ENCODE data around the gene RIPOR3.

The RIPOR3 gene

DNA sequence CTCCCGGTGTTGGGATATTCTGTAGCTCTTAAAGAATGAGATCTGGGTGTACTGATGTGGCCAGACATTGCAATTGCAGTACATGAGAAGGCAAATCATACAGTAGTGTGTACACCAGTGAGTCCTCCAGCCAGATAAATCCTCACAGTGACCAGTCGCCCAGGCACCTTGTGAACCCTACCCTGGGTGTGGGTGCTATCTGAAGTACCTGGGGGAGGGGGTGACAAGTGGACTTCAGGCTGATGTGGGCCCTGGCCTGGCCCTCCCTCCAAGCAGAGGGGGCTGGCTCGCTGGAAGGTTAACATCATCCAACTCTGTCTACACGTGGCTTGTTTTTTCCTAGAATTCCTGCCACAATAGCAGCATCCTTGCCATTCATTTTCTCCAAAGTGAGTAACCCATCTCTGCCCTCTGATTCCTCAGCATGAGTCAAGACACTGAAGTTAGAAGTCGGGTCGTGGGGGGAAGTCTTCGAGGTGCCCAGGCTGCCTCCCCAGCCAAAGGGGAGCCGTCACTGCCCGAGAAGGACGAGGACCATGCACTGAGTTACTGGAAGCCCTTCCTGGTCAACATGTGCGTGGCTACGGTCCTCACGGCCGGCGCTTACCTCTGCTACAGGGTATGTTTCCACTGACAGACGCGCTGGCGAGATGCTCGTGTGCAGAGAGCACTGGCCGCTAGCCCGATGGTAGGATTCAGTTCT, 110.3 kb downstream of the RIPOR3 start:
- H3K27me3 Mint-ChIP-seq (ENCODE audit: low read depth), result no peaks in the 10 kb centered on the region
- peaks cover 73% of the 10 kb centered on the region for H3K36me3 Mint-ChIP-seq (ENCODE audit: low read depth)
- TF ChIP-seq, protein P1, sequence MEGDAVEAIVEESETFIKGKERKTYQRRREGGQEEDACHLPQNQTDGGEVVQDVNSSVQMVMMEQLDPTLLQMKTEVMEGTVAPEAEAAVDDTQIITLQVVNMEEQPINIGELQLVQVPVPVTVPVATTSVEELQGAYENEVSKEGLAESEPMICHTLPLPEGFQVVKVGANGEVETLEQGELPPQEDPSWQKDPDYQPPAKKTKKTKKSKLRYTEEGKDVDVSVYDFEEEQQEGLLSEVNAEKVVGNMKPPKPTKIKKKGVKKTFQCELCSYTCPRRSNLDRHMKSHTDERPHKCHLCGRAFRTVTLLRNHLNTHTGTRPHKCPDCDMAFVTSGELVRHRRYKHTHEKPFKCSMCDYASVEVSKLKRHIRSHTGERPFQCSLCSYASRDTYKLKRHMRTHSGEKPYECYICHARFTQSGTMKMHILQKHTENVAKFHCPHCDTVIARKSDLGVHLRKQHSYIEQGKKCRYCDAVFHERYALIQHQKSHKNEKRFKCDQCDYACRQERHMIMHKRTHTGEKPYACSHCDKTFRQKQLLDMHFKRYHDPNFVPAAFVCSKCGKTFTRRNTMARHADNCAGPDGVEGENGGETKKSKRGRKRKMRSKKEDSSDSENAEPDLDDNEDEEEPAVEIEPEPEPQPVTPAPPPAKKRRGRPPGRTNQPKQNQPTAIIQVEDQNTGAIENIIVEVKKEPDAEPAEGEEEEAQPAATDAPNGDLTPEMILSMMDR (IDR thresholded peaks at IDR 0.05; ENCODE audit: unreplicated experiment in 3 of 3), result no peak
- no peaks in the 10 kb centered on the region for H3K4me1 Mint-ChIP-seq
- H3K4me3 Mint-ChIP-seq, result no peak overlapping the region
- H3K27ac Mint-ChIP-seq, result no peak overlapping the region
- H3K9me3 Mint-ChIP-seq, result no peaks in the 10 kb centered on the region

DNA sequence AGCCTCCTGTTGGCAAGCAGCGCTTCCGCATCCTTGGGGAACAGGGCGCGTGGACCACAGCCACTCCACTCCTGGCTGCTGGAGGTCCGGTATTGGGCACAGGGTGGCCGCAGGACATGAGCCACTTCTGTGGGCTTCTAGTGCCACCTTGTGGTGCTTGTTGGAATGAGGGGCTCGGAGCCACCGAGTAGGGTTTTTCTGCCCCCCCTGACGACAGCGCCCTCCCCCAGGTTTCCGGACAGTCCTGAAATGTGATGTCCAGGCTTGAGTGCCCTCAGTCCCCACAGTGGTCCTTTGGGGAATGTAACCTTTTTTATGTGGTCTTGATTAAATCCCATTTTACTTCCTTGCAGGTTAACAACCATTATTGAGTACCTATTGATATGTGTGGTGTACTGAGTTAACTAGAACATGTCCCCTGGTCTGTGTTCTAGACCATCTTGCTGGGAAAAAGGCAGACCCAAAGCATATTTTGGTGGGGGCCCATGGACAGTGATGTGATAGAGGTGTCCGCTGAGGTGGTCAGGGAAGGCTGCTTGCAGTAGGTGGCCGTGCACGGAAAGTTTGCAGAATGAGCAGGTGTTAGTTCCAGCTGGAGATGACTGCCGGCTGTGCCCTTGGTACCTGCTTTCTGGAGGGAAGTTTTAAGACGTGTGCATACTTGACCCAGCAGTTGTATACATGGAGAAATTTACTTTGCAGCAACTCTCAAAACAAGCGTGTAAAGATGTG, 111.2 kb downstream of the RIPOR3 start:
- Mint-ChIP-seq H3K27ac (no peak overlapping the region), H3K4me3 (no peak overlapping the region), H3K27me3 (ENCODE audit: low read depth) (no peaks in the 10 kb centered on the region), H3K9me3 (no peaks in the 10 kb centered on the region), H3K36me3 (ENCODE audit: low read depth) (peaks cover 73% of the 10 kb centered on the region), H3K4me1 (no peaks in the 10 kb centered on the region)
- TF ChIP-seq, protein P1 (IDR thresholded peaks at IDR 0.05; ENCODE audit: unreplicated experiment in 3 of 3), result peak; percentile 64 to 80 (median 72)

DNA sequence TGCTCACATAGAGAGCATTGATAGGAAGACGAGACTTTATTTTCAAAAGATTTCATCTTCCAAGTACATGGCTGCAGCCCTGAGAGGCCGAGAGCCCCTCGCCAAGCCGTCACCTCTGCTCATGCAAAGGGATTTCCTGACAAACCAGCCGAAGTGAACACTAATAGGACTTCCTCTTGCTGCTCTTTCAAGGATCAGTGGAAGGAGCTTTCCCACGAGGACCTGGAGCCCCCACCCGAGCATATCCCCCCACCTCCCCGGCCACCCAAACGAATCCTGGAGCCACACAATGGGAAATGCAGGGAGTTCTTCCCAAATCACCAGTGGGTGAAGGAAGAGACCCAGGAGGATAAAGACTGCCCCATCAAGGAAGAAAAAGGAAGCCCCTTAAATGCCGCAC, 111.8 kb downstream of the RIPOR3 start:
- TF ChIP-seq, protein P1 (IDR thresholded peaks at IDR 0.05; ENCODE audit: unreplicated experiment in 3 of 3), result no peak
- no peaks in the 10 kb centered on the region for H3K27me3 Mint-ChIP-seq (ENCODE audit: low read depth)
- H3K9me3 Mint-ChIP-seq, result no peaks in the 10 kb centered on the region
- peaks cover 75% of the 10 kb centered on the region for H3K36me3 Mint-ChIP-seq (ENCODE audit: low read depth)
- H3K4me1 Mint-ChIP-seq, result no peaks in the 10 kb centered on the region
- H3K27ac Mint-ChIP-seq, result no peak overlapping the region
- H3K4me3 Mint-ChIP-seq, result no peak overlapping the region

DNA sequence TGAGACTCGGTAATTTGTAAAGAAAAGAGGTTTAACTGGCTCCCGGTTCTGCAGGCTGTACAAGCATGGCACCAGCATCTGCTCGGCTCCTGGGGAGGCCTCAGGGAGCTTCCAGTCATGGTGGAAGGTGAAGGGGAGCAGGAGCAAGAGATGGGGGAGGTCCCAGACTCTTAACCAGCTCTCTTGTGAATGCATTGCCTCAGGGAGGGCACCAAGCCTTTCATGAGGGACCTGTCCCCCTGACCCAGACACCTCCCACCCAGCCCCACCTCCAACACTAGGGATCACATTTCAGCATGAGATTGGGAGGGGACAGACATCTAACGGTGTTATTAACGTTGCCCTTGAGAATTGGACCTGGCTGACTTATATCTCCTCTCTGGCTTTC, 112.6 kb downstream of the RIPOR3 start:
- no peaks in the 10 kb centered on the region for H3K27me3 Mint-ChIP-seq (ENCODE audit: low read depth)
- TF ChIP-seq, protein P1 (IDR thresholded peaks at IDR 0.05; ENCODE audit: unreplicated experiment in 3 of 3), result no peak
- H3K27ac Mint-ChIP-seq, result no peak overlapping the region
- no peaks in the 10 kb centered on the region for H3K4me1 Mint-ChIP-seq
- H3K4me3 Mint-ChIP-seq, result no peak overlapping the region
- H3K36me3 Mint-ChIP-seq (ENCODE audit: low read depth), result peaks cover 79% of the 10 kb centered on the region
- H3K9me3 Mint-ChIP-seq, result no peaks in the 10 kb centered on the region

DNA sequence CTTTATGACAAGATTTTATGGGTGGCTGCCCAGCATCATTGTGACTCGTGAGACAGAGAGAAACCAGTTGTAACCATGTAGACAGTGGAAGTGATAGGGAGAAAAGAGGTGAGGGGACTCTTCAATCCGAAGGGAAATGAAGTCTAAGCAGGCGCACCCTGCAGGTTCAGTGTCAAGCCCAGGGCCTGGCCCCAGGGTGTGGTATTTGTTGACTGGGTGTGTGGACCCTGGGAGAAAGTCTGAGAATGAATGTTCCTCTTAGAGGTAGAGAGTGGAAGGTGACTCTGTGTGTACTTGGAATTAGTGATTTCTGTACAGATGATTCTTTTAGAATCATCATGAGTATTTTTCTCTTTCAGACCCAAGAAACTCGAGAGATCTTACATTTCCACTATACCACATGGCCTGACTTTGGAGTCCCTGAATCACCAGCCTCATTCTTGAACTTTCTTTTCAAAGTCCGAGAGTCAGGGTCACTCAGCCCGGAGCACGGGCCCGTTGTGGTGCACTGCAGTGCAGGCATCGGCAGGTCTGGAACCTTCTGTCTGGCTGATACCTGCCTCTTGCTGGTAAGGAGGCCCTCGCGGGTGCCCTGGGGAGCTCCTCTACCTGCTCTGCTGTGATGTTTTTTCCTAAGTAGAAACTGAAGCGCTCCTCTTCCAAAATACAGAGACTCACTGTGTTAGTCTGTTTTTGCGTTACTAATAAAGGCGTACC, 113.1 kb downstream of the RIPOR3 start:
- peaks cover 75% of the 10 kb centered on the region for H3K36me3 Mint-ChIP-seq (ENCODE audit: low read depth)
- peaks cover 4% of the 10 kb centered on the region for H3K4me1 Mint-ChIP-seq
- TF ChIP-seq, protein P1 (IDR thresholded peaks at IDR 0.05; ENCODE audit: unreplicated experiment in 3 of 3), result no peak
- no peak overlapping the region for H3K27ac Mint-ChIP-seq
- H3K4me3 Mint-ChIP-seq, result no peak overlapping the region
- H3K9me3 Mint-ChIP-seq, result no peaks in the 10 kb centered on the region
- H3K27me3 Mint-ChIP-seq (ENCODE audit: low read depth), result no peaks in the 10 kb centered on the region
